ENCODE results near the gene DCBLD2. TPM values are rescaled to one million over a fixed set of nuclear protein-coding genes. Genes with fewer than 3 reads are reported as not detected.

The DCBLD2 gene
- polyA plus RNA-seq, 3 donors: 0.17 to 1.1 (median 0.45) TPM

DNA sequence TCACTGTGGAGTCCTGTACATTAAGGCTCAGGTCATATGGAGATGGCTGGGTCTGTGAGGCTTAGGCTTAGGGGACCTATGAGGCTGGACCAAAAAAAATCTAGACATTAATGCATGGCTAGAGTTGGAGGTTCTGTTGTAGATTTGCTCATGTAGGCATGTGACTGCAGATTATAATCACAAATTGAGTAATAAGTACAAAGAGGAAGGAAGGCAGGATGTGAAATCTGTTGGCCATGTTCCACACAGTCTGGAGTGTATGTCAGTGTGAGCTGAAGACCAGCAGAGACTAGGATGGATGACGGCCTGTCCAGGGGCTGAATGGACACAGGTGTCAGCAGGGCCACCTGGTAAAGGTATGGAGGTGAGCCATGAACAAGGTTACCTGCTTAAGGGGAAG lies 138.4 kb downstream of the DCBLD2 start, which contains the start of gene ST3GAL6:
Gene ST3GAL6, plus strand, starts transcription at position 265 of the 400 bp plus-strand sequence. CDS start 5,101 bp downstream, outside the sequence.
- Histone ChIP-seq H3K4me1 (ENCODE audit: control insufficient read depth in 1 of 2, insufficient read depth in 2 of 2, low read length in 2 of 2) (peaks cover 73 to 85% of the 10 kb centered on the region in 2 donors), H3K4me2 (replicated peaks; ENCODE audit: extremely low read depth, low read length, poor library complexity, severe bottlenecking) (peak within 1 kb of the TSS; percentile 86)
- H3K4me3 Mint-ChIP-seq: peak within 1 kb of the TSS; percentile 86 to 94

DNA sequence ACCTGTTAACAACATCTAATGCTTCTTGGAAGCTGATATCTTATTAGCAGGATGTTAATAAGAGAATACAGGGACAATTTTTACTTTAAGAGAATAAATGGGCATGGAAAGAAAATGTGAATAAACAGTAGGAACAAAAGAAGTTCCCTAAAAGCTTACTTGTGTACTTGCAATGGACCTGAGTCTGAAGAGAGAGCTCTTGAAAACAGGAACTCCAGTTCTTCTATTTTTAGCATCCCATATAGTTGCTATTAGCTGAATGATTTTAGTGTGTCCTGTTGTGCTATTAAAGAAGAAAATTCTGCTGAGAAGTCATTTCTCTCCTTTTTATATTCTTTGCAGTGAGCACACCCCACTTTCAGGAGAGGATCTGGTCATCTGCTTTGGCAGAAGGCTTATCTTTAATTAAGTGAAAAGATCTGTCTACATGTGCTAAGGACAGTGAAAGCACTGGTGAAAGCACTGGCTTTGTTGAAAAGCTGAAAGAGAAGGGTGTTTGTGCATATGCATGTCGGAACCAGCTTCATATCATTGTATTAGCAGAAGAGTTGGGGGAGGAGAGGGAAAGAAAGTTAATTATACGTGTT lies 139.8 kb downstream of the DCBLD2 start:
- Histone ChIP-seq H3K27ac (ENCODE audit: low read depth in 1 of 2, low read length in 2 of 2) (peak overlapping the region; percentile 86 to 92), H3K4me2 (replicated peaks; ENCODE audit: extremely low read depth, low read length, poor library complexity, severe bottlenecking) (peak overlapping the region; percentile 86), H3K9ac (ENCODE audit: insufficient read depth, low read length, poor library complexity, severe bottlenecking) (no peak overlapping the region), H3K4me1 (ENCODE audit: control insufficient read depth in 1 of 2, insufficient read depth in 2 of 2, low read length in 2 of 2) (peaks cover 65 to 74% of the 10 kb centered on the region in 2 donors), H3K27me3 (ENCODE audit: control insufficient read depth in 2 of 2, insufficient read depth in 2 of 2, low read length in 2 of 2) (no peaks in the 10 kb centered on the region), H3K79me2 (ENCODE audit: insufficient read depth, low read length) (peaks cover 49% of the 10 kb centered on the region), H4K20me1 (ENCODE audit: insufficient read depth, low read length) (peaks cover 23% of the 10 kb centered on the region), H2AFZ (ENCODE audit: insufficient read depth, low read depth, low read length, poor library complexity, severe bottlenecking) (no peak overlapping the region), H3K4me3 (replicated peaks in 1 of 3; ENCODE audit: low read depth in 2 of 3, low read length in 3 of 3) (peak overlapping the region; percentile 9 to 68 (median 37)), H3K36me3 (replicated peaks in 1 of 2; ENCODE audit: control insufficient read depth in 1 of 2, insufficient read depth in 2 of 2, low read length in 2 of 2) (no peaks in the 10 kb centered on the region), H3K9me3 (replicated peaks in 1 of 2; ENCODE audit: control insufficient read depth in 1 of 2, insufficient read depth in 1 of 2, low read length in 2 of 2) (no peaks in the 10 kb centered on the region)
- no peaks in the 10 kb centered on the region for H3K36me3 Mint-ChIP-seq
- WGBS (ENCODE audit: insufficient coverage): no CpG with 5 or more reads among the region's 2 CpGs
- no peaks in the 10 kb centered on the region for H3K27me3 Mint-ChIP-seq (ENCODE audit: low read depth in 3 of 3)
- peaks cover 68% of the 10 kb centered on the region for H3K4me1 Mint-ChIP-seq
- intact Hi-C loops (cut with micrococcal nuclease): loop anchor here (2.0 to 10.0 kb wide), 3 partner anchors 17 to 167 kb away; partner anchors contain the start of gene CPOX (in 1 of the 2)
- H3K4me3 Mint-ChIP-seq: peak overlapping the region; percentile 37 to 57
- peak overlapping the region; percentile 92 to 99 (median 97) for H3K27ac Mint-ChIP-seq
- peak; percentile 54 to 83 (median 77) for DNase-seq
- no peaks in the 10 kb centered on the region for H3K9me3 Mint-ChIP-seq
- TF ChIP-seq, protein P1, sequence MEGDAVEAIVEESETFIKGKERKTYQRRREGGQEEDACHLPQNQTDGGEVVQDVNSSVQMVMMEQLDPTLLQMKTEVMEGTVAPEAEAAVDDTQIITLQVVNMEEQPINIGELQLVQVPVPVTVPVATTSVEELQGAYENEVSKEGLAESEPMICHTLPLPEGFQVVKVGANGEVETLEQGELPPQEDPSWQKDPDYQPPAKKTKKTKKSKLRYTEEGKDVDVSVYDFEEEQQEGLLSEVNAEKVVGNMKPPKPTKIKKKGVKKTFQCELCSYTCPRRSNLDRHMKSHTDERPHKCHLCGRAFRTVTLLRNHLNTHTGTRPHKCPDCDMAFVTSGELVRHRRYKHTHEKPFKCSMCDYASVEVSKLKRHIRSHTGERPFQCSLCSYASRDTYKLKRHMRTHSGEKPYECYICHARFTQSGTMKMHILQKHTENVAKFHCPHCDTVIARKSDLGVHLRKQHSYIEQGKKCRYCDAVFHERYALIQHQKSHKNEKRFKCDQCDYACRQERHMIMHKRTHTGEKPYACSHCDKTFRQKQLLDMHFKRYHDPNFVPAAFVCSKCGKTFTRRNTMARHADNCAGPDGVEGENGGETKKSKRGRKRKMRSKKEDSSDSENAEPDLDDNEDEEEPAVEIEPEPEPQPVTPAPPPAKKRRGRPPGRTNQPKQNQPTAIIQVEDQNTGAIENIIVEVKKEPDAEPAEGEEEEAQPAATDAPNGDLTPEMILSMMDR (IDR thresholded peaks at IDR 0.05): no peak

More for the DNA sequence above, 138.4 kb downstream of the DCBLD2 start, which contains the start of gene ST3GAL6:
- peak within 1 kb of the TSS; percentile 60 to 98 (median 85) for H3K4me3 ChIP-seq (replicated peaks in 1 of 3; ENCODE audit: low read depth in 2 of 3, low read length in 3 of 3)
- no peaks in the 10 kb centered on the region for H3K27me3 ChIP-seq (ENCODE audit: control insufficient read depth in 2 of 2, insufficient read depth in 2 of 2, low read length in 2 of 2)
- Mint-ChIP-seq H3K9me3 (no peaks in the 10 kb centered on the region), H3K4me1 (peaks cover 79% of the 10 kb centered on the region), H3K36me3 (peaks cover 2 to 4% of the 10 kb centered on the region in 2 donors), H3K27ac (peak within 1 kb of the TSS; percentile 94 to 99 (median 99)), H3K27me3 (ENCODE audit: low read depth in 3 of 3) (no peaks in the 10 kb centered on the region)
- no peaks in the 10 kb centered on the region for H3K36me3 ChIP-seq (replicated peaks in 1 of 2; ENCODE audit: control insufficient read depth in 1 of 2, insufficient read depth in 2 of 2, low read length in 2 of 2)
- TF ChIP-seq, protein P1 (IDR thresholded peaks at IDR 0.05): no peak
- WGBS (ENCODE audit: insufficient coverage): 0% methylated on average over 1 of the region's 1 CpG
- peaks cover 62% of the 10 kb centered on the region for H3K79me2 ChIP-seq (ENCODE audit: insufficient read depth, low read length)
- peak within 1 kb of the TSS; percentile 53 for H3K9ac ChIP-seq (ENCODE audit: insufficient read depth, low read length, poor library complexity, severe bottlenecking)
- intact Hi-C loops (cut with micrococcal nuclease): loop anchor here (2.0 to 10.0 kb wide), 3 partner anchors 16 to 168 kb away; partner anchors contain the start of gene CPOX (in 1 of the 2)
- H2AFZ ChIP-seq (ENCODE audit: insufficient read depth, low read depth, low read length, poor library complexity, severe bottlenecking): peak within 1 kb of the TSS; percentile 43
- peaks cover 36% of the 10 kb centered on the region for H4K20me1 ChIP-seq (ENCODE audit: insufficient read depth, low read length)
- DNase-seq: peak; percentile 87 to 96 (median 90)
- H3K27ac ChIP-seq (ENCODE audit: low read depth in 1 of 2, low read length in 2 of 2): peak within 1 kb of the TSS; percentile 84 to 92
- H3K9me3 ChIP-seq (replicated peaks in 1 of 2; ENCODE audit: control insufficient read depth in 1 of 2, insufficient read depth in 1 of 2, low read length in 2 of 2): no peaks in the 10 kb centered on the region

Data from CD14-positive monocyte (primary cell).